ENCODE measurements around the gene CLSTN2. TPM values are rescaled to one million over a fixed set of nuclear protein-coding genes. Genes with fewer than 3 reads are reported as not detected.

Gene CLSTN2
- polyA plus RNA-seq, 1 donor from 2014 or later, result not detected

GRCh38 chr3:140147965-140148490 lies 213.0 kb downstream of the CLSTN2 start:
- H3K4me3 Mint-ChIP-seq, result no peak overlapping the region
- peaks cover 0 to 2% (median 0%) of the 10 kb centered on the region in 3 donors for H3K9me3 Mint-ChIP-seq
- H3K4me1 Mint-ChIP-seq, result no peaks in the 10 kb centered on the region
- no peak overlapping the region for H3K27ac Mint-ChIP-seq
- H3K27me3 Mint-ChIP-seq, result peaks cover 2% of the 10 kb centered on the region
- no peaks in the 10 kb centered on the region for H3K36me3 Mint-ChIP-seq

DNA sequence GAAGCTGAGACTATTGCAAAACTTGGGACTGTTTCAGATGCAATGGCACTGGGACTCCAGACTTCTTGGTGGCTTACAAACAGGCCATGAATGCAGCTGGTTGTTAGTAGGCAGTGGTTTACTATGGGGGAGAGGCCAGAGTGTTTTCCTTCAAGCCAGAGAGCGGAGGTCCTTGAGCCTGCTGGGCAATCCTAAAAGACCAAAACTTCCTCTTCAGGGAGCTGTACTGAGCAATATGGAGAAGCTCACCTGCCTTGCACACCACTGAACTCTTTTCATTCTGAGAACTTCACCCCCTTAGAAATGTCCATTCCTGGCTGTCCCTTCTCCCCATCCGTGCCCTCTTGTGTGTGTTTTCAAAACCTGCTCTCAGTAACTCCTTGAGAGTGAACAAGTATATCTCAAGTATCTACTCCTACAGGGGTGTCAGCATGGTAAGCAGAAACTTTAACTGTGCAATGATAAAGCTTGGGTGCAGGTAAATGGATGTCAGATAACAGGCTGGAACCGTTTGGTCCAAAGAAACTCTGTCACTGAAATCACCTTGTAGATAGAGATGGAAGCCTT lies 213.9 kb downstream of the CLSTN2 start:
- Mint-ChIP-seq H3K4me3 (no peak overlapping the region), H3K36me3 (no peaks in the 10 kb centered on the region), H3K27ac (no peak overlapping the region), H3K9me3 (peaks cover 0 to 2% (median 0%) of the 10 kb centered on the region in 3 donors), H3K27me3 (peaks cover 2% of the 10 kb centered on the region), H3K4me1 (no peaks in the 10 kb centered on the region)

- Mint-ChIP-seq H3K4me3 (no peak overlapping the region), H3K27ac (no peak overlapping the region), H3K36me3 (no peaks in the 10 kb centered on the region), H3K4me1 (no peaks in the 10 kb centered on the region), H3K9me3 (peaks cover 0 to 2% (median 0%) of the 10 kb centered on the region in 3 donors), H3K27me3 (no peaks in the 10 kb centered on the region)
These were observed 216.3 kb downstream of the CLSTN2 start for GRCh38 chr3:140151321-140151720.

GRCh38 chr3:140152851-140153639 lies 218.1 kb downstream of the CLSTN2 start:
- Mint-ChIP-seq H3K36me3 (no peaks in the 10 kb centered on the region), H3K4me3 (no peak overlapping the region), H3K27ac (no peak overlapping the region), H3K9me3 (peaks cover 0 to 2% (median 0%) of the 10 kb centered on the region in 3 donors), H3K4me1 (no peaks in the 10 kb centered on the region), H3K27me3 (no peaks in the 10 kb centered on the region)

DNA sequence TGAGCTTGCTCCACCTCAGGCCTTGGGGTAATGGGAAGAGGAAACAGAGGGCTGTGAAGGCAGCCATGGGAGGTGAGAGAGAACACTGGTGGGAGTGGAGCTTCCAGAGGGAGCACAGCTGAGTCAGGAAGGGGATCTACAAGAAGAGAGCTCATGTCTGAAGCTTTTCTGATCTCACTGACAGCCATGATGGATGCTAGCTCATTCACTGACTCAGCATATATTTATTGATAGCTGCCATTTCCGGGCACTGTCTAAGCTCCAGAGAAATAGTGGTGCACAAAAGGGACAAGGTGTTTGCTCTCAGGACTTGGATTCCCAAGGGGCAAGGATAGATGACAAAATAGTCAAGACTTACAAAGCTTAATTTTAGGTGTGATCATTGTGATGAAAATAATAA lies 218.8 kb downstream of the CLSTN2 start:
- Mint-ChIP-seq H3K9me3 (peaks cover 0 to 2% (median 2%) of the 10 kb centered on the region in 3 donors), H3K27me3 (no peaks in the 10 kb centered on the region), H3K36me3 (no peaks in the 10 kb centered on the region), H3K4me3 (no peak overlapping the region), H3K4me1 (no peaks in the 10 kb centered on the region), H3K27ac (no peak overlapping the region)

DNA sequence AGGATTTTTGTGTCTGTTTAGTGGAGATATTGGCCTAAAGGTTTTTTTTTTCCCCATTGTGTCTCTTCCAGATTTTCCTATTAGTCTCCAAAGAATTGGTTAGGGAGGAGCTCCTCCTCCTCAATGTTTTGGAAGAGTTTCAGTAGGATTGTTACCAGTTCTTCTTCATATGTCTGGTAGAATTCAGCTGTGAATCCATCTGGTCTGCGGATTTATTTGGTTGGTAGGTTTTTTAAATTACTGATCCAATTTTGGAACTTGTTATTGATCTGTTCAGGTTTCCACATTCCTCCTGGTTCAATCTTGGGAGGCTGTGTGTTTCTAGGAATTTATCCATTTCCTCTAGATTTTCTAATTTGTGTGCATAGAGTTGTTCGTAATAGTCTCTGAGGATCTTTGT lies 222.2 kb downstream of the CLSTN2 start:
- Mint-ChIP-seq H3K27ac (no peak overlapping the region), H3K27me3 (peaks cover 2% of the 10 kb centered on the region), H3K36me3 (no peaks in the 10 kb centered on the region), H3K4me3 (no peak overlapping the region), H3K9me3 (peaks cover 0 to 5% (median 3%) of the 10 kb centered on the region in 3 donors), H3K4me1 (no peaks in the 10 kb centered on the region)

DNA sequence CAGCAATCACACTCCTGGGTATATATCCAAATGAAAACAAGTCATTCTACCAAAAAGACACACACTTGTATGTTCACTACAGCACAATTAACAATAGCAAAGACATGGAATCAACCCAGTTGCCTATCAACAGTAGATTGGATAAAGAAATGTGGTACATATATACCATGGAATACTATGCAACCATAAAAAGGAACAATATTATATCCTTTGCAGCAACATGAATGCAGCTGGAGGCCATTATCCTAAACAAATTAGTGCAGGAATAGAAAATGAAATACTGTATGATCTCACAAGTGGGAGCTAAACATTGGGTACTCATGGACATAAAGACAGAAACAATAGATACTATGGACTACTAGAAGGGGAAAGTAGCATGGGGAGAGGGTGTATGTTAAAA lies 224.7 kb downstream of the CLSTN2 start:
- H3K9me3 Mint-ChIP-seq, result peaks cover 0 to 5% (median 3%) of the 10 kb centered on the region in 3 donors
- H3K36me3 Mint-ChIP-seq, result no peaks in the 10 kb centered on the region
- peaks cover 3% of the 10 kb centered on the region for H3K27me3 Mint-ChIP-seq
- no peak overlapping the region for H3K27ac Mint-ChIP-seq
- no peaks in the 10 kb centered on the region for H3K4me1 Mint-ChIP-seq
- H3K4me3 Mint-ChIP-seq, result no peak overlapping the region

DNA sequence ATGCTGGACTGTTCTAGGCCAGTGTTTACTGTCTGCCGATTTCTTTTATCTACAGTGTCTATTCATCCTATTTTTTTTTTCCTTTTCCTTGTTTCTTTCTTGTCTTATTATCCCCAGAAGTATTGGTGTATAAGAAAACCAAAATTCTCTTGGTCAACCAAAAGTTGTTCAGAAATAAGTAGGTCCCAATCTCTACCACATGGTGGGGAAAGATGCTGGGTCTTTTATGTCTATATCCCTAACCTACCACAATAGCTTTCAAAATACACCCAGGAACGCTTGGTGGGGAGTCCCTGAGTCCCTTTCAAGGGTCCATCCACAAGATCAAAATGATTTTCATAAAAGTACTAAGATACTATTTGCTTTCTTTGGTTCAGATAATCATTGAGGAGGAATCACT lies 225.6 kb downstream of the CLSTN2 start:
- H3K9me3 Mint-ChIP-seq, result peaks cover 0 to 5% (median 3%) of the 10 kb centered on the region in 3 donors
- H3K4me3 Mint-ChIP-seq, result no peak overlapping the region
- H3K4me1 Mint-ChIP-seq, result no peaks in the 10 kb centered on the region
- no peaks in the 10 kb centered on the region for H3K36me3 Mint-ChIP-seq
- no peak overlapping the region for H3K27ac Mint-ChIP-seq
- peaks cover 3% of the 10 kb centered on the region for H3K27me3 Mint-ChIP-seq

DNA sequence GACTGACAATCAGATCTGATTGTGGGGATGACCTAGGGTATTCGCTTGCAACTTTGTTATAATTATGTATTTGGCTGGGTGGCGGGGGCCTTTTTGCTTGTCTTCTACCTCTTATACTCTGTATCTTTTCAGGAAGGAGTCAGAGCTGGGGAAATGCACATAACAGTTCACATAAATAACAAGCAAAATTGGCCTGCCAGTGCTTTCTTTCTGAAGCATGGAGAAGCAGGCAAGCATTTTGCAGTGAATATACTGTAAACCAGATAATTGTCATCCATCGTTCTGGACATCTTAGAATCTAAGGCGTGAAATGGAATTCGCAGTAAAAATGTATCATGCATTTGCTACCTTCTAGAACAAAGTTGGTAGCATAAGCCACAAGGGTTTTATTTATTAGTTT lies 227.6 kb downstream of the CLSTN2 start:
- Mint-ChIP-seq H3K27ac (no peak overlapping the region), H3K4me1 (no peaks in the 10 kb centered on the region), H3K27me3 (peaks cover 3% of the 10 kb centered on the region), H3K9me3 (peaks cover 0 to 9% (median 3%) of the 10 kb centered on the region in 3 donors), H3K4me3 (no peak overlapping the region), H3K36me3 (no peaks in the 10 kb centered on the region)

DNA sequence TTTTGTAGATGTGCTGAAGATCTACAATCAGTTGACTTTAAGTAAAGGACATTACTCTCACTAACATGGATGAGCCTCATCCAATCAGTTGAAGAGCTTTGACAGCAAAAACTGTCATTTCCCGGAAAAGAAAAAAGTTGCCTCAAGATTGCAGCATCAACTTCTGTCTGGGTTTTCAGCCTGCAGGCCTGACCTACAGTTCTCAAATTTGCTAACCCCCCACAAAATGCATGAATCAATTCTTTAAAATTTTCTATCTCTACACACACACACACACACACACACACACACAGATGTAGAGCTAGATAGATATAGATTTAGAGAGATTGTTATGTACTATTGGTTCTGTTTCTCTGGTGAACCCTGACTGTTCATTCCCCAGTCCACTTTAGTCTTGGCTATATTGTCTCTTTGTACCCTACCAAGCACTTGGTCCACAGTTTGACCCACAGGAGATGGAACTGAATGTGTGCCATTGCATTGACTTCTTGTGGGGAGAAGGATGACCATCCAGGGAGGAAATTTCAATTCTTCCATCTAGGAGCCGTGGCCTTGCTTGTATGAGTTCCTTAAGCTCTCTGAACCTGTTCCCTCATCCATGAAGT lies 228.3 kb downstream of the CLSTN2 start:
- no peaks in the 10 kb centered on the region for H3K36me3 Mint-ChIP-seq
- no peak overlapping the region for H3K4me3 Mint-ChIP-seq
- H3K9me3 Mint-ChIP-seq, result peaks cover 0 to 11% (median 3%) of the 10 kb centered on the region in 3 donors
- H3K4me1 Mint-ChIP-seq, result no peaks in the 10 kb centered on the region
- H3K27me3 Mint-ChIP-seq, result peaks cover 3% of the 10 kb centered on the region
- H3K27ac Mint-ChIP-seq, result no peak overlapping the region

DNA sequence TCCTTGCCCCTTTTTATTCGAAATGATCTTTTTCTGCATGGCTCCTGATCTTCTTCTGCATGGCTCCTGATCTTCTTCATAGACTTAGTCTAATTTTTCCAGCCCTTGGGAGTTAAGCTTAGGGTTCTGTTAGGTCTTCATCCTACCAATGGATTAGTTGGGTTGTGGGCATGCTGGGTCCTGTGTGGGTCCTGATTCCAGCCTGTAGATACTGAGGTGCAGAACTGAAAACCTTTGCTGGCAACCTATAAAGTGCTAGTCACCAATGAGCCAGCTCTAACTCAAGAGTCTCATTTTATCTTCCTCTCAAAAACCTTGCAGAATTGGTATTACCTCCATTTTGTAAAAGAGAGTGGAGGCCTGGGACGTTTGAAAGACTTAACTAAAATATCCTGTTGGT lies 229.2 kb downstream of the CLSTN2 start:
- Mint-ChIP-seq H3K27ac (no peak overlapping the region), H3K4me1 (no peaks in the 10 kb centered on the region), H3K27me3 (peaks cover 3% of the 10 kb centered on the region), H3K4me3 (no peak overlapping the region), H3K36me3 (no peaks in the 10 kb centered on the region), H3K9me3 (peaks cover 0 to 6% (median 3%) of the 10 kb centered on the region in 3 donors)

GRCh38 chr3:140164922-140165590 lies 230.1 kb downstream of the CLSTN2 start:
- Mint-ChIP-seq H3K27me3 (peaks cover 3% of the 10 kb centered on the region), H3K27ac (no peak overlapping the region), H3K36me3 (no peaks in the 10 kb centered on the region), H3K9me3 (peaks cover 0 to 6% (median 3%) of the 10 kb centered on the region in 3 donors), H3K4me1 (no peaks in the 10 kb centered on the region), H3K4me3 (no peak overlapping the region)

GRCh38 chr3:140165781-140166180 lies 230.8 kb downstream of the CLSTN2 start:
- H3K4me3 Mint-ChIP-seq, result no peak overlapping the region
- H3K9me3 Mint-ChIP-seq, result peaks cover 0 to 6% (median 3%) of the 10 kb centered on the region in 3 donors
- no peak overlapping the region for H3K27ac Mint-ChIP-seq
- no peaks in the 10 kb centered on the region for H3K36me3 Mint-ChIP-seq
- H3K4me1 Mint-ChIP-seq, result no peaks in the 10 kb centered on the region
- H3K27me3 Mint-ChIP-seq, result peaks cover 3% of the 10 kb centered on the region

- Mint-ChIP-seq H3K4me1 (no peaks in the 10 kb centered on the region), H3K27me3 (peaks cover 1% of the 10 kb centered on the region), H3K4me3 (no peak overlapping the region), H3K36me3 (no peaks in the 10 kb centered on the region), H3K27ac (no peak overlapping the region), H3K9me3 (peaks cover 0 to 6% (median 0%) of the 10 kb centered on the region in 3 donors)
These were observed 232.0 kb downstream of the CLSTN2 start for GRCh38 chr3:140166861-140167599.
